Measurements from ENCODE around the gene CCDC3.

The CCDC3 gene

GRCh38 chr10:12902135-12902572 is 99.4 kb downstream of the CCDC3 start:
- DNase-seq (ENCODE audit: low read depth): no peak
- TF ChIP-seq, protein P1, sequence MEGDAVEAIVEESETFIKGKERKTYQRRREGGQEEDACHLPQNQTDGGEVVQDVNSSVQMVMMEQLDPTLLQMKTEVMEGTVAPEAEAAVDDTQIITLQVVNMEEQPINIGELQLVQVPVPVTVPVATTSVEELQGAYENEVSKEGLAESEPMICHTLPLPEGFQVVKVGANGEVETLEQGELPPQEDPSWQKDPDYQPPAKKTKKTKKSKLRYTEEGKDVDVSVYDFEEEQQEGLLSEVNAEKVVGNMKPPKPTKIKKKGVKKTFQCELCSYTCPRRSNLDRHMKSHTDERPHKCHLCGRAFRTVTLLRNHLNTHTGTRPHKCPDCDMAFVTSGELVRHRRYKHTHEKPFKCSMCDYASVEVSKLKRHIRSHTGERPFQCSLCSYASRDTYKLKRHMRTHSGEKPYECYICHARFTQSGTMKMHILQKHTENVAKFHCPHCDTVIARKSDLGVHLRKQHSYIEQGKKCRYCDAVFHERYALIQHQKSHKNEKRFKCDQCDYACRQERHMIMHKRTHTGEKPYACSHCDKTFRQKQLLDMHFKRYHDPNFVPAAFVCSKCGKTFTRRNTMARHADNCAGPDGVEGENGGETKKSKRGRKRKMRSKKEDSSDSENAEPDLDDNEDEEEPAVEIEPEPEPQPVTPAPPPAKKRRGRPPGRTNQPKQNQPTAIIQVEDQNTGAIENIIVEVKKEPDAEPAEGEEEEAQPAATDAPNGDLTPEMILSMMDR (IDR thresholded peaks at IDR 0.05; ENCODE audit: control insufficient read depth, extremely low read depth, insufficient read depth): peak; percentile 70
- no peak overlapping the region for H3K4me3 ChIP-seq (ENCODE audit: low read depth, low read length)

- H3K4me3 ChIP-seq (ENCODE audit: low read depth, low read length): no peak overlapping the region
- DNase-seq (ENCODE audit: low read depth): no peak
- TF ChIP-seq, protein P1 (IDR thresholded peaks at IDR 0.05; ENCODE audit: control insufficient read depth, extremely low read depth, insufficient read depth): no peak
Measured at GRCh38 chr10:12899546-12899945, 102.0 kb downstream of the CCDC3 start.

- no peak overlapping the region for H3K4me3 ChIP-seq (ENCODE audit: low read depth, low read length)
- TF ChIP-seq, protein P1 (IDR thresholded peaks at IDR 0.05; ENCODE audit: control insufficient read depth, extremely low read depth, insufficient read depth): no peak
- DNase-seq (ENCODE audit: low read depth): no peak
Measured at GRCh38 chr10:12898271-12898670, 103.2 kb downstream of the CCDC3 start.

- DNase-seq (ENCODE audit: low read depth): no peak
- TF ChIP-seq, protein P1 (IDR thresholded peaks at IDR 0.05; ENCODE audit: control insufficient read depth, extremely low read depth, insufficient read depth): no peak
- no peak overlapping the region for H3K4me3 ChIP-seq (ENCODE audit: low read depth, low read length)
Measured at GRCh38 chr10:12897278-12897677, 104.2 kb downstream of the CCDC3 start.

DNA sequence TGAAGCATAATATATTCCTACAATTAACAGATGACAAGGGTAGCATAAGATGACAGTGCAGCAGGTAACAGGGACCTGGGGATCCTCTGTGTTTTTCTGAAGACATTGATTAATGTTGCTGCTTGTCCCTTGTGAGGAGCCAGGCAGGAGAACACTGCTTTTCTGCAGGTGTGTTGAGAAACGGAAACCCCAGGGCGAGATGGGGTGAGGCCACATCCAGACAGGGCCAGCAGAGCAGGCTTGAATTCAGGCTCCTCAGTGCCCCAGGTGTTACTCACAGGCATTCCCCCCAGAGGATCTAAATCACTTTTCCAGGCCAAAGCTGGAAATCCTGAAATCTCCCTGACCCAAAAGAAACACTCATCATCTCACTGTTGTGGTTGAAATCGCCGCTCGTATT is 105.3 kb downstream of the CCDC3 start:
- TF ChIP-seq, protein P1 (IDR thresholded peaks at IDR 0.05; ENCODE audit: control insufficient read depth, extremely low read depth, insufficient read depth): no peak
- DNase-seq (ENCODE audit: low read depth): no peak
- no peak overlapping the region for H3K4me3 ChIP-seq (ENCODE audit: low read depth, low read length)

DNA sequence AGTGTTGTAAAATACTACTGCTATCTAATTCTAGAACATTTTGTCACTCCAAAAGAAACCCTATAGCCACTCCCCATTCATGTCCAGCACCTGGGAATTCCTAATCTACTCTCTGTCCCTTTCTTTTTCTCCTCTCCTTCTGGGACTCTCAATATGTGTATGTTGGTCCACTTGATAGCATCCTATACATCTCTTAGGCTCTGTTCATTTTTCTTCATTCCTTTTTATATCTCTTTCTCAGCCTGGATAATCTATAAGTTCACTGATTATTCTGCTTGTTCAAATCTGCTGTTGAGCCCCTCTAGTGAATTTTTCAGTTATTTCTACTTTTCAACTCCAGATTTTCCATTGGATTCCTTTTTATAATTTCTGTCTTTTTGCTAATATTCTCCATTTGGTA is 108.6 kb downstream of the CCDC3 start:
- no peak for DNase-seq (ENCODE audit: low read depth)
- TF ChIP-seq, protein P1 (IDR thresholded peaks at IDR 0.05; ENCODE audit: control insufficient read depth, extremely low read depth, insufficient read depth): no peak
- no peak overlapping the region for H3K4me3 ChIP-seq (ENCODE audit: low read depth, low read length)

DNA sequence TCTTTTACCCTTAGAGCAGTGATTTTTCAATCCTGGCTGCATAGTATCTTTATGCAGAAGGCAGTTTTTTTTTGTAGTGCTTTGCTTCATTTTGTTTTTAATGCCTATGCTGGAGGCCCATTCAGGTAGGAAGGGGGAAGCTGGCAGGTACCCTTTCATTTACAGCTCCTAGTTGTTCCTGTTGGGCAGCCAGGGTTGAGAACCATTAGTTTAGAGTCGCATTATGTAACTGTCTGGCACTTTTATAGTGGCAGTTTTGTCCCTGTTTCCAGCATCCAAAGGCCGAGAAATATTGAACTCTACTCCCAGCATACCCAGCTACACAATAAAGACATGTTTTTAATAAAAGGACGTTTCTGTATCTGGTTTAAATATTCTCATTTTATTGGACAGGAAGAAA is 110.6 kb downstream of the CCDC3 start:
- TF ChIP-seq, protein P1 (IDR thresholded peaks at IDR 0.05; ENCODE audit: control insufficient read depth, extremely low read depth, insufficient read depth): no peak
- no peak for DNase-seq (ENCODE audit: low read depth)
- H3K4me3 ChIP-seq (ENCODE audit: low read depth, low read length): no peak overlapping the region
